Endothelial cell of umbilical vein (primary cell): ENCODE results near the gene ENOPH1. TPM values are rescaled to one million over a fixed set of nuclear protein-coding genes. Genes with fewer than 3 reads are reported as not detected.
A peak's percentile ranks its signal among the peaks of the same experiment; 100 is the strongest.

Experiments used
- BruUV-seq: library from RNA; stranded (reverse); fragments of 400-500 nt; replicated peaks from 2 replicates; lab custom pipeline; 2021; lab: Mats Ljungman, UMichigan
- CTCF ChIA-PET: fragments of 300-600, 350-600 bp; sonication (Branson Sonifier 250); formaldehyde crosslinking; loops from one replicate; lab custom pipeline; 2021; ENCODE audit warnings: antibody characterized with exemption, inconsistent platforms; lab: Charles Lee
- POLR2A ChIA-PET: fragments of 300-600, 350-600 bp; sonication (Branson Sonifier 250); formaldehyde crosslinking; loops from one replicate; lab custom pipeline; 2021; ENCODE audit warnings: antibody characterized with exemption, inconsistent platforms; lab: Charles Lee
- DNase-seq: peaks from one replicate; pipeline ENCODE4 v3.0.0-alpha.2; 2011; ENCODE audit warnings: low read depth, low spot score
- FAIRE-seq: peaks from 2 replicates; lab custom pipeline; 2011; peaks lifted over from hg19 to GRCh38; lab: Jason Lieb, UNC
- H2AFZ ChIP-seq: 2 replicates; pipeline ENCODE4 v1.6.0; 2012; ENCODE audit warnings: low read depth, low read length, control low read depth, inconsistent platforms
- H3K27ac ChIP-seq: 2 replicates; pipeline ENCODE4 v1.5.1; 2011; ENCODE audit warnings: low read depth, mild to moderate bottlenecking, control low read depth, low read length, moderate library complexity; ENCODE audit not compliant: insufficient read depth
- H3K27me3 ChIP-seq, 2 experiments: 2 replicates each; pipeline versions ENCODE4 v1.6.0 to v1.6.1; 2011; ENCODE audit warnings: low read length in 2 of 2, mixed read lengths in 1 of 2; ENCODE audit not compliant: control insufficient read depth in 2 of 2, insufficient read depth in 2 of 2
- H3K36me3 ChIP-seq, 2 experiments: 2 replicates in 1 of 2; 3 replicates in 1 of 2; pipeline ENCODE4 v1.5.1; 2011; ENCODE audit warnings: low read length in 2 of 2, mild to moderate bottlenecking in 1 of 2, moderate library complexity in 1 of 2; ENCODE audit not compliant: control insufficient read depth in 2 of 2, insufficient read depth in 2 of 2; ENCODE audit errors: extremely low read depth in 1 of 2
- H3K4me1 ChIP-seq: 3 replicates; pipeline ENCODE4 v1.5.1; 2011; ENCODE audit warnings: mild to moderate bottlenecking, low read length; ENCODE audit not compliant: control insufficient read depth, insufficient read depth; ENCODE audit errors: extremely low read depth
- H3K4me2 ChIP-seq: 2 replicates; pipeline ENCODE4 v1.6.1; 2011; ENCODE audit warnings: low read length, control low read depth, mixed read lengths; ENCODE audit not compliant: insufficient read depth
- H3K4me3 ChIP-seq, 3 experiments: fragments of 200-600 bp in 1 of 3; sonication (generic), shearing (Covaris generic) in 1 of 3; replicated peaks in 1 of 3; 2 replicates each; pipeline ENCODE4 v1.5.1; 2011 to 2016; ENCODE audit warnings: control low read depth in 3 of 3, low read length in 3 of 3, mild to moderate bottlenecking in 2 of 3, inconsistent platforms in 1 of 3, low read depth in 1 of 3, moderate library complexity in 1 of 3; ENCODE audit not compliant: insufficient read depth in 1 of 3
- H3K79me2 ChIP-seq: 2 replicates; pipeline ENCODE4 v1.6.0; 2012; ENCODE audit warnings: low read length, inconsistent platforms; ENCODE audit not compliant: control insufficient read depth, insufficient read depth
- H3K9ac ChIP-seq: replicated peaks from 2 replicates; pipeline ENCODE3; 2011; ENCODE audit warnings: low read length, control low read depth; ENCODE audit not compliant: insufficient read depth; ENCODE audit errors: extremely low read depth
- H3K9me1 ChIP-seq: replicated peaks from 3 replicates; pipeline ENCODE4 v1.6.0; 2011; ENCODE audit warnings: mild to moderate bottlenecking, low read length; ENCODE audit not compliant: control insufficient read depth, insufficient read depth; ENCODE audit errors: extremely low read depth
- H3K9me3 ChIP-seq: replicated peaks from 2 replicates; pipeline ENCODE4 v1.5.1; 2012; ENCODE audit warnings: low read length, inconsistent platforms; ENCODE audit not compliant: control insufficient read depth, insufficient read depth
- H4K20me1 ChIP-seq: replicated peaks from 2 replicates; pipeline ENCODE3; 2011; ENCODE audit warnings: mild to moderate bottlenecking, low read length; ENCODE audit not compliant: control insufficient read depth, insufficient read depth; ENCODE audit errors: extremely low read depth
- CTCF ChIP-seq, 2 donors: IDR thresholded peaks; 1 replicate in 1 of 2; 2 replicates in 1 of 2; pipeline ENCODE4 v1.5.1; 2011; ENCODE audit warnings: low read length in 2 of 2, mild to moderate bottlenecking in 2 of 2, moderate library complexity in 2 of 2, control low read depth in 1 of 2, inconsistent platforms in 1 of 2, low read depth in 1 of 2; ENCODE audit not compliant: insufficient read depth in 1 of 2; ENCODE audit errors: extremely low read depth in 1 of 2
- EZH2 ChIP-seq: IDR thresholded peaks from 2 replicates; pipeline ENCODE4 v1.6.1; 2012; ENCODE audit warnings: borderline replicate concordance, low read depth, mild to moderate bottlenecking, moderate library complexity, low read length, inconsistent platforms; ENCODE audit not compliant: severe bottlenecking
- FOS ChIP-seq: IDR thresholded peaks from 2 replicates; pipeline ENCODE4 v1.6.1; 2011; ENCODE audit warnings: mild to moderate bottlenecking, low read length, moderate library complexity, borderline replicate concordance; ENCODE audit not compliant: insufficient read depth
- GATA2 ChIP-seq: IDR thresholded peaks from 2 replicates; pipeline ENCODE4 v1.7.0; 2011; ENCODE audit warnings: low read depth, mild to moderate bottlenecking, moderate library complexity, mixed read lengths, low read length; ENCODE audit not compliant: insufficient read length, insufficient read depth
- JUN ChIP-seq: IDR thresholded peaks from 2 replicates; pipeline ENCODE4 v1.6.1; 2011; ENCODE audit warnings: borderline replicate concordance, low read depth; ENCODE audit not compliant: insufficient read length, insufficient read depth
- MYC ChIP-seq: IDR thresholded peaks from one replicate; pipeline ENCODE4 v1.6.1; 2011; ENCODE audit warnings: mild to moderate bottlenecking, low read depth, low read length
- POLR2A ChIP-seq: IDR thresholded peaks from 2 replicates; pipeline ENCODE4 v1.6.1; 2012; ENCODE audit warnings: low read depth, mild to moderate bottlenecking, control low read depth, low read length
- POLR2AphosphoS5 ChIP-seq: IDR thresholded peaks from 2 replicates; pipeline ENCODE4 v1.6.1; 2012; ENCODE audit warnings: low read depth, mild to moderate bottlenecking, control low read depth, low read length, moderate library complexity; ENCODE audit not compliant: insufficient read depth
- dilution Hi-C: fragments of 300-500 bp; cut with MboI; formaldehyde crosslinking; loops from one replicate; pipeline ENCODE4 v1.15.0; 2019; ENCODE audit warnings: low sequenced_read_pairs; ENCODE audit not compliant: extremely low pct_ligation_motif_present
- intact Hi-C: fragments of 100-400 bp; cut with micrococcal nuclease; formaldehyde crosslinking; loops from one replicate; pipeline ENCODE4 v1.10.0; 2022
- polyA plus RNA-seq, 4 experiments: library from polyadenylated mRNA; depleted of rRNA in 3 of 4; stranded (reverse) in 3 of 4; unstranded in 1 of 4; fragments of >200 nt; gene quantifications; 2 replicates each; pipeline versions ENCODE4 v1.2.1 to v1.2.3, GENCODE V29; 2011 to 2012; ENCODE audit warnings: missing spikeins in 1 of 4
- total RNA-seq: library from RNA; stranded (reverse); gene quantifications from 2 replicates; pipeline ENCODE4 v1.2.3, GENCODE V29; 2021
- TF ChIP-seq, protein P1 (sequence below): IDR thresholded peaks from 2 replicates; pipeline ENCODE4 v1.6.1; 2011; ENCODE audit not compliant: insufficient read depth, insufficient read length

ENOPH1 gene
- total and polyA plus RNA-seq, 2 donors (not counting 3 experiments of a cell fraction or from before 2014, with no cell fraction given), result 11.1 to 35.0 TPM

DNA sequence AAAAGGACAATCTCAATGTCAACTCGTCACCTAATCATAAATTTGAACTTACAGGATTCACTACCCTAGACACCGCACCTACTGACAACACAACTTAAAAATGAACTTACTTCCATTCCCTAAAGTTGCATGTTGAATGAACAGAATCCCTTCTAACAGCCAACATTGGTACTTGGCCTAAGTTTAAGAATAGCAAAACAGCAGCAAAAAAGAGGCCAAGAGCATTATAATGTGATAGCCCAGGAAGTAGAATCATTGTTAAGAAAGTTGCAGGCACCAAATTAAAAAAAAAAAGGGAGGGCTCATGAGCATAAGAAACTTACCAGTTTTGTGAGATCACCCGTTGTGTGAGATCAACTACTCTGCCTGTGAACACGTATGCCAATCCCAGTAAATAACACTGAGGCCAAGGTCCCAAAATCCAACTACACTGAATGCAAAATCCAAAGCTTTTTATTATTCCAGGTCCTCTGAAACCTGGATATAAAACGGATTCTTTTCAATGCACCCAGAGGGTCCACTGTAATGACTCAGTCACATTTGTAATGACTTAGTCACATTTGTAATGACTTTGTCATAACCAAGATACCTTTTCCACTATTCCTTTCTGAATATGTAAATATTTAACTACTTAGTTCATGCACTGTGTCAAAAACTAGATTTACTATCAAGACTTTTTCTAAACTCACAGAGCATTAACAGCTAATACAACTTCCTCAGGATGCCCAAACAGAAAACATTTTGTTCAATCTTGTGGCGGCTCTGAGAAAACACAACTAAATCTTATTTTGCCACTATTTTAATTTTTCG, 6.9 kb upstream of the ENOPH1 start:
- FAIRE-seq, result peak; percentile 46
- H4K20me1 ChIP-seq, result peaks cover 41% of the 10 kb centered on the region
- intact Hi-C loops, result no loop called here

More for the DNA sequence above, 6.9 kb upstream of the ENOPH1 start:
- Histone ChIP-seq H3K36me3 (peaks cover 13 to 49% of the 10 kb centered on the region in 2 experiments), H3K4me1 (peaks cover 25% of the 10 kb centered on the region), H3K4me2 (no peak overlapping the region), H3K4me3 (no peak overlapping the region), H3K27ac (no peak overlapping the region), H3K9ac (no peak overlapping the region), H3K27me3 (peaks cover 0 to 3% of the 10 kb centered on the region in 2 experiments), H3K9me3 (no peaks in the 10 kb centered on the region), H2AFZ (no peak overlapping the region), H3K79me2 (peaks cover 33% of the 10 kb centered on the region), H3K9me1 (no peaks in the 10 kb centered on the region)
- no TSS peak for BruUV-seq
- ChIA-PET CTCF (interaction anchor here (1.2 kb wide), 1 partner anchor 40 kb away, joined by 3 read pairs; no protein-coding TSS in a partner anchor), POLR2A (interaction anchor here (0.9 kb wide), 1 partner anchor 49 kb away, joined by 3 read pairs; the partner anchor contains the start of gene HNRNPD)
- dilution Hi-C loops, result no loop called here
- DNase-seq, result no peak
- TF ChIP-seq JUN, result no peak
- no peak for TF ChIP-seq GATA2
- TF ChIP-seq, protein P1, sequence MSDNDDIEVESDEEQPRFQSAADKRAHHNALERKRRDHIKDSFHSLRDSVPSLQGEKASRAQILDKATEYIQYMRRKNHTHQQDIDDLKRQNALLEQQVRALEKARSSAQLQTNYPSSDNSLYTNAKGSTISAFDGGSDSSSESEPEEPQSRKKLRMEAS, result no peak
- TF ChIP-seq POLR2AphosphoS5, result peak; percentile 81
- peak; percentile 79 for TF ChIP-seq POLR2A
- no peak for TF ChIP-seq CTCF (IDR thresholded peaks at IDR 0.05; ENCODE audit: extremely low read depth in 1 of 2, insufficient read depth in 1 of 2, low read depth in 1 of 2, low read length in 2 of 2)
- TF ChIP-seq MYC, result no peak
- TF ChIP-seq FOS, result peak; percentile 40
- no peak for TF ChIP-seq EZH2
